Neuronal stem cell (in vitro differentiated cells): Measurements from ENCODE around the gene DSP.
A peak's percentile ranks its signal among the peaks of the same experiment; 100 is the strongest.

Experiments
- DNase-seq: peaks from one replicate; pipeline ENCODE4 v3.0.0-alpha.2; 2013; ENCODE audit warnings: low spot score
- H2AFZ ChIP-seq: one replicate; pipeline ENCODE4 v1.6.1; 2013; ENCODE audit warnings: mild to moderate bottlenecking, low read length, inconsistent platforms
- H2AK5ac ChIP-seq: 2 replicates; pipeline ENCODE4 v1.6.1; 2013; ENCODE audit warnings: low read depth, mild to moderate bottlenecking, inconsistent platforms, low read length, moderate library complexity, mixed read lengths
- H2BK120ac ChIP-seq: 2 replicates; pipeline ENCODE4 v1.6.1; 2013; ENCODE audit warnings: low read depth, mild to moderate bottlenecking, inconsistent platforms, low read length, moderate library complexity, mixed read lengths
- H2BK12ac ChIP-seq: one replicate; pipeline ENCODE4 v1.6.1; 2013; ENCODE audit warnings: low read length, inconsistent platforms
- H2BK15ac ChIP-seq: 2 replicates; pipeline ENCODE4 v1.6.1; 2013; ENCODE audit warnings: mild to moderate bottlenecking, low read length, inconsistent platforms, mixed read lengths
- H2BK5ac ChIP-seq: one replicate; pipeline ENCODE4 v1.6.1; 2013; ENCODE audit warnings: inconsistent platforms, mild to moderate bottlenecking, low read length, moderate library complexity
- H3K14ac ChIP-seq: one replicate; pipeline ENCODE4 v1.6.1; 2013; ENCODE audit warnings: low read length, inconsistent platforms
- H3K18ac ChIP-seq: 2 replicates; pipeline ENCODE4 v1.6.1; 2013; ENCODE audit warnings: low read length, inconsistent platforms
- H3K23ac ChIP-seq: 2 replicates; pipeline ENCODE4 v1.6.1; 2013; ENCODE audit warnings: low read depth, mild to moderate bottlenecking, mixed read lengths, low read length, inconsistent platforms; ENCODE audit not compliant: poor library complexity
- H3K27ac ChIP-seq: replicated peaks from 3 replicates; pipeline ENCODE4 v1.5.1; 2013; ENCODE audit warnings: low read length, inconsistent platforms
- H3K27me3 ChIP-seq, 3 experiments: 2 replicates each; pipeline ENCODE4 v1.6.1; 2013; ENCODE audit warnings: low read length in 3 of 3, mild to moderate bottlenecking in 2 of 3, inconsistent platforms in 1 of 3, low read depth in 1 of 3, mixed read lengths in 1 of 3, moderate library complexity in 1 of 3; ENCODE audit not compliant: control insufficient read depth in 3 of 3, insufficient read depth in 3 of 3
- H3K36me3 ChIP-seq, 2 donors: replicated peaks in 1 of 2; 2 replicates each; pipeline ENCODE4 v1.6.1; 2013; ENCODE audit warnings: low read length in 2 of 2; ENCODE audit not compliant: control insufficient read depth in 2 of 2, insufficient read depth in 2 of 2
- H3K4ac ChIP-seq: 2 replicates; pipeline ENCODE4 v1.6.1; 2013; ENCODE audit warnings: inconsistent platforms, mild to moderate bottlenecking, low read length, moderate library complexity
- H3K4me1 ChIP-seq, 2 donors: 1 replicate in 1 of 2; 2 replicates in 1 of 2; pipeline ENCODE4 v1.6.1; 2013; ENCODE audit warnings: low read length in 2 of 2, low read depth in 1 of 2; ENCODE audit not compliant: control insufficient read depth in 2 of 2, insufficient read depth in 1 of 2
- H3K4me2 ChIP-seq: one replicate; pipeline ENCODE4 v1.6.1; 2013; ENCODE audit warnings: mild to moderate bottlenecking, low read length, inconsistent platforms; ENCODE audit not compliant: insufficient read depth, poor library complexity, severe bottlenecking
- H3K4me3 ChIP-seq, 2 donors: 2 replicates each; pipeline ENCODE4 v1.5.1; 2013; ENCODE audit warnings: low read length in 2 of 2, mild to moderate bottlenecking in 2 of 2, inconsistent platforms in 1 of 2, moderate library complexity in 1 of 2
- H3K79me1 ChIP-seq: one replicate; pipeline ENCODE4 v1.6.1; 2013; ENCODE audit warnings: low read depth, mild to moderate bottlenecking, inconsistent platforms, low read length, moderate library complexity
- H3K9ac ChIP-seq: one replicate; pipeline ENCODE4 v1.6.1; 2013; ENCODE audit warnings: mild to moderate bottlenecking, low read depth, low read length, inconsistent platforms; ENCODE audit not compliant: poor library complexity
- H3K9me3 ChIP-seq, 2 donors: replicated peaks in 1 of 2; 2 replicates each; pipeline versions ENCODE3 to v1.6.1; 2013; ENCODE audit warnings: low read length in 2 of 2, mild to moderate bottlenecking in 2 of 2, inconsistent platforms in 1 of 2, low read depth in 1 of 2, mixed read lengths in 1 of 2, moderate library complexity in 1 of 2; ENCODE audit not compliant: control insufficient read depth in 2 of 2, insufficient read depth in 1 of 2
- H4K8ac ChIP-seq: one replicate; pipeline ENCODE4 v1.6.1; 2013; ENCODE audit warnings: low read depth, mild to moderate bottlenecking, inconsistent platforms, low read length, moderate library complexity
- H4K91ac ChIP-seq: one replicate; pipeline ENCODE4 v1.6.1; 2013; ENCODE audit warnings: low read length, low read depth, mild to moderate bottlenecking, inconsistent platforms; ENCODE audit not compliant: poor library complexity
- WGBS, 2 donors: extraction: QIAGEN DNeasy Blood & Tissue Kit; methylation state at CpG; one replicate each; pipeline ENCODE4 v1.1.7; 2013; ENCODE audit warnings: missing lambda C conversion rate in 2 of 2, mixed read lengths in 1 of 2; ENCODE audit not compliant: insufficient read length in 2 of 2, insufficient replicate concordance in 1 of 2; ENCODE audit errors: extremely low coverage in 2 of 2; 5-methylcytosine and 5-hydroxymethylcytosine counted together

The DSP gene

DNA sequence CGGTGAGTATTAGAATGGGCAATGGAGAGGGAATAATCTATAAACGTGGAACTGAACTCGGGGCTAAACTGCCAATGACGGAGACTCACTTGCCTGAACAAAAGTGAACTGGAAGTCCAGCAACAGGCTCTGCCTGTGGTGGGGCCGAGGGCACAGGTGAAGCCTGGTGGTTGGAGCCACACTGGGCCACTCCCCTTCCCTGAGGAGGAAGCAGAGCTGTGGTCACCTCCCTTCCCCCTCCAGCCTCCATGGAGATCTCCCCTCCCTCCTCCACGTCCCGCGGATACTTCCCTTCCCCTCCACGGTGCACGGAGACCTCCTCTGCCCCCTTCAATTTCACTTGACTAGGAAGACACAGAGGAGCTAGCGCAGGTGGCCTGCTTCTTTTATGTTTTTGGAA is 14.7 kb upstream of the DSP start:
- Histone ChIP-seq H3K27ac (no peak overlapping the region), H2BK120ac (no peak overlapping the region), H3K4me1 (peaks cover 0 to 5% of the 10 kb centered on the region in 2 donors), H2BK5ac (no peak overlapping the region), H2BK12ac (no peak overlapping the region), H3K36me3 (no peaks in the 10 kb centered on the region), H3K27me3 (peaks cover 0 to 31% (median 0%) of the 10 kb centered on the region in 3 experiments), H3K9me3 (no peaks in the 10 kb centered on the region), H2AK5ac (no peak overlapping the region), H2AFZ (no peak overlapping the region), H4K8ac (no peak overlapping the region), H3K79me1 (no peaks in the 10 kb centered on the region), H3K14ac (no peak overlapping the region), H3K4me2 (no peak overlapping the region), H3K18ac (no peak overlapping the region), H3K23ac (no peak overlapping the region), H3K4me3 (peak overlapping the region in 1 of 2 donors; percentile 15), H4K91ac (no peak overlapping the region), H3K4ac (no peak overlapping the region), H2BK15ac (peak overlapping the region; percentile 46), H3K9ac (no peak overlapping the region)
- no peak for DNase-seq
- no CpG with 5 or more reads among the region's 11 CpGs for WGBS, 2 donors

DNA sequence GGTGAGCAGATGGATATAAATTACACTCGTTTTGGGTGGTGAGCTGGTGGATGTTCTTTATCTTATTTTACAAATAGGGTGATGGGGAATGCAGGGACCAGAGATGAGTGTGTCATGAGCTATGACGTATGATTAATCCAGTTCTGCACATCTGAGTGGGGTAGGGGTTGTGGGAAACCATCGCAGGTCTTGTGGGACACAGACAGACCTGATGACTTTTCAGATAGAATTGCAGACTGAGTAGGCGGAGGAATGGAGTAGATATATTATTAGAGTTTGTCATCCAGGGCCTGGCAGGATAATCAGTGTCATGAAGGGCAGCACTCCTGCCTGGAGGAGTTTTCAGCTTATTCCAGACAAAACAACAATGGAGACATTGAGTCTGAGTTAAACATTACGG is 12.9 kb upstream of the DSP start:
- H3K9me3 ChIP-seq, result no peaks in the 10 kb centered on the region
- no CpG with 5 or more reads among the region's 5 CpGs for WGBS, 2 donors
- H3K14ac ChIP-seq, result no peak overlapping the region
- no peak overlapping the region for H3K4me2 ChIP-seq
- H3K4ac ChIP-seq, result no peak overlapping the region
- no peak overlapping the region for H2BK12ac ChIP-seq
- H2AFZ ChIP-seq, result no peak overlapping the region
- no peak overlapping the region for H2BK5ac ChIP-seq
- peaks cover 0 to 9% of the 10 kb centered on the region in 2 donors for H3K4me1 ChIP-seq
- no peak overlapping the region for H4K8ac ChIP-seq
- H3K79me1 ChIP-seq, result no peaks in the 10 kb centered on the region
- no peak overlapping the region for H3K18ac ChIP-seq
- H3K9ac ChIP-seq, result no peak overlapping the region
- DNase-seq, result no peak
- H3K36me3 ChIP-seq, result no peaks in the 10 kb centered on the region
- H2BK15ac ChIP-seq, result no peak overlapping the region
- peaks cover 0 to 42% (median 0%) of the 10 kb centered on the region in 3 experiments for H3K27me3 ChIP-seq
- no peak overlapping the region for H3K27ac ChIP-seq
- no peak overlapping the region for H2BK120ac ChIP-seq
- H3K23ac ChIP-seq, result no peak overlapping the region
- no peak overlapping the region for H3K4me3 ChIP-seq
- H4K91ac ChIP-seq, result no peak overlapping the region
- H2AK5ac ChIP-seq, result no peak overlapping the region

DNA sequence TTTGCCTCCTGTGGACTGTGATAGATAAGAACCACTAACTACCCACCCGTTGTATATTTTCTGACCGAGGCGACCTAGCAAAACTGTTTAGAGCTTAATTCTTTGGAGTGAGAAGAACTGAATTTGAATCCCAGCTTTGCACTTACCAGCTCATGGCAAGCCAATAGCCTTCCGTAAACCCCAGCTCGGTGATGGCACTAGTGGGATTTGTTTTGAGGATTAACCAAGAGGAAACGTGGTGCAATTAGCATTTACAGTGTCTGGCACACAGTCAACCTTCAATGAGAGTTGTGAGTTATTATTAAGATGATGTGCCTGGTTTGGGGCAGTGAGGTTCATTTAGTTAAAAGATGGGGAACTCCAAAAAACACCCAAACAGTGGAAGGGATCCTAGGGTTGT is 12.3 kb upstream of the DSP start:
- Histone ChIP-seq H3K79me1 (no peaks in the 10 kb centered on the region), H3K27me3 (peaks cover 0 to 48% (median 0%) of the 10 kb centered on the region in 3 experiments), H3K9me3 (no peaks in the 10 kb centered on the region), H2AK5ac (no peak overlapping the region), H2AFZ (no peak overlapping the region), H2BK5ac (no peak overlapping the region), H3K4me2 (no peak overlapping the region), H3K9ac (no peak overlapping the region), H3K4ac (no peak overlapping the region), H3K4me1 (peaks cover 0 to 9% of the 10 kb centered on the region in 2 donors), H3K14ac (no peak overlapping the region), H3K18ac (no peak overlapping the region), H3K23ac (no peak overlapping the region), H3K36me3 (no peaks in the 10 kb centered on the region), H4K91ac (no peak overlapping the region), H3K4me3 (no peak overlapping the region), H2BK12ac (no peak overlapping the region), H3K27ac (no peak overlapping the region), H4K8ac (no peak overlapping the region), H2BK15ac (no peak overlapping the region), H2BK120ac (no peak overlapping the region)
- no CpG with 5 or more reads among the region's 6 CpGs for WGBS, 2 donors
- no peak for DNase-seq

DNA sequence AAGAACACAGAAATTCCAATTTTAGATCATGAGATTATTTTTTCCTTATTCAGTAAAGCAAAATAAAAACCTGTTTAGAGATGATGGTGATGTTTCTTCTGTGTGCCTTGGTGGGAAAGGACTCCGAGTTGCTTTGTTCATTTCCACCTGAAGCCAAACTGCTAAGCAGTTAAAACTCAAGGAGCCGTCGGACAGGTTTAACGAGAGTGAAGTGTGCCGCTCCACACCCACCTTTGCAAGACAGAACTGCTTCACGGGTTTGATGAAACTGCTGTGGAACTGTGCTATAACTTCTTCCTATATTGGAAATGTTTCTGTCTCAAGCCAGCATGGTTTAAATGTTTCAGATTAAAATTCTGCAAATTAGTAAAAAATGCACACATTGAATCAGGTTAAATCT is 9.2 kb upstream of the DSP start:
- H4K91ac ChIP-seq, result no peak overlapping the region
- H3K14ac ChIP-seq, result no peak overlapping the region
- no peak overlapping the region for H3K4me2 ChIP-seq
- no peak overlapping the region for H2BK15ac ChIP-seq
- no CpG with 5 or more reads among the region's 6 CpGs for WGBS, 2 donors
- peaks cover 0 to 72% (median 0%) of the 10 kb centered on the region in 3 experiments for H3K27me3 ChIP-seq
- H2BK120ac ChIP-seq, result no peak overlapping the region
- H4K8ac ChIP-seq, result no peak overlapping the region
- H3K23ac ChIP-seq, result no peak overlapping the region
- H3K9ac ChIP-seq, result no peak overlapping the region
- no peak overlapping the region for H3K18ac ChIP-seq
- H3K4ac ChIP-seq, result no peak overlapping the region
- H2AK5ac ChIP-seq, result no peak overlapping the region
- no peak overlapping the region for H3K27ac ChIP-seq
- no peaks in the 10 kb centered on the region for H3K79me1 ChIP-seq
- H2AFZ ChIP-seq, result no peak overlapping the region
- peaks cover 0 to 5% of the 10 kb centered on the region in 2 donors for H3K4me1 ChIP-seq
- no peak overlapping the region for H2BK5ac ChIP-seq
- H3K36me3 ChIP-seq, result no peaks in the 10 kb centered on the region
- H3K9me3 ChIP-seq, result no peaks in the 10 kb centered on the region
- no peak overlapping the region for H3K4me3 ChIP-seq
- DNase-seq, result no peak
- H2BK12ac ChIP-seq, result no peak overlapping the region
